GM23338 (cell line): ENCODE results near the gene MAPK8. TPM values are rescaled to one million over a fixed set of nuclear protein-coding genes. Genes with fewer than 3 reads are reported as not detected.

Source experiments
- ATAC-seq: fragments of 200-7000 bp; cut with Tn5 transposase; 3 replicates; pipeline ENCODE4 v1.9.1; 2020
- DNase-seq: peaks from one replicate; pipeline ENCODE4 v3.0.0-alpha.2; 2015; ENCODE audit warnings: low spot score
- H2AFZ ChIP-seq: fragments of 200-600 bp; sonication (generic); 2 replicates; pipeline ENCODE4 v1.8.0; 2016; ENCODE audit warnings: antibody characterized with exemption, mild to moderate bottlenecking, moderate library complexity
- H3F3A ChIP-seq: fragments of 200-600 bp; sonication (generic); replicated peaks from 2 replicates; pipeline ENCODE4 v1.8.0; 2017; ENCODE audit warnings: antibody characterized with exemption, mixed run types, low read depth
- H3K27ac ChIP-seq: fragments of 200-600 bp; sonication (generic); 2 replicates; pipeline ENCODE4 v1.6.1; 2016; ENCODE audit warnings: low read depth
- H3K27me3 ChIP-seq: fragments of 200-600 bp; sonication (generic); 2 replicates; pipeline ENCODE4 v1.8.0; 2016; ENCODE audit warnings: mild to moderate bottlenecking, mixed run types, moderate library complexity; ENCODE audit not compliant: insufficient read depth
- H3K36me3 ChIP-seq: fragments of 200-600 bp; sonication (generic); 2 replicates; pipeline ENCODE4 v1.8.0; 2016; ENCODE audit warnings: mild to moderate bottlenecking; ENCODE audit not compliant: insufficient read depth
- H3K4me1 ChIP-seq: fragments of 200-600 bp; sonication (generic); 2 replicates; pipeline ENCODE4 v1.8.0; 2016; ENCODE audit warnings: mild to moderate bottlenecking, moderate library complexity; ENCODE audit not compliant: insufficient read depth
- H3K4me2 ChIP-seq: fragments of 200-600 bp; sonication (generic); 2 replicates; pipeline ENCODE4 v1.7.1; 2017; ENCODE audit warnings: mixed run types
- H3K4me3 ChIP-seq: fragments of 200-600 bp; sonication (generic); 2 replicates; pipeline ENCODE4 v1.6.1; 2016; ENCODE audit warnings: mixed run types
- H3K79me2 ChIP-seq: fragments of 200-600 bp; sonication (generic); replicated peaks from 2 replicates; pipeline ENCODE4 v1.8.0; 2017; ENCODE audit warnings: mild to moderate bottlenecking; ENCODE audit not compliant: insufficient read depth
- H3K9me2 ChIP-seq: fragments of 200-600 bp; sonication (generic); 2 replicates; pipeline ENCODE4 v1.8.0; 2017; ENCODE audit not compliant: insufficient read depth
- H4K20me1 ChIP-seq: fragments of 200-600 bp; sonication (generic); replicated peaks from 2 replicates; pipeline ENCODE4 v1.8.0; 2017; ENCODE audit warnings: mild to moderate bottlenecking; ENCODE audit not compliant: insufficient read depth
- H3K27ac Mint-ChIP-seq: 2 replicates; pipeline ENCODE4 v1.8.0; 2020; ENCODE audit warnings: inconsistent platforms, mild to moderate bottlenecking, moderate library complexity, mixed read lengths
- H3K27me3 Mint-ChIP-seq: 3 replicates; pipeline ENCODE4 v1.8.0; 2022; ENCODE audit warnings: low read depth, mild to moderate bottlenecking, moderate library complexity, mixed read lengths, inconsistent platforms; ENCODE audit not compliant: insufficient read depth, poor library complexity
- H3K36me3 Mint-ChIP-seq: 3 replicates; pipeline ENCODE4 v1.8.0; 2021; ENCODE audit warnings: low read depth, mild to moderate bottlenecking, inconsistent platforms, moderate library complexity, mixed read lengths
- H3K4me1 Mint-ChIP-seq: 3 replicates; pipeline ENCODE4 v1.8.0; 2020; ENCODE audit warnings: mild to moderate bottlenecking, inconsistent platforms, mixed read lengths
- H3K4me3 Mint-ChIP-seq: 3 replicates; pipeline ENCODE4 v1.8.0; 2021; ENCODE audit warnings: moderate library complexity, mild to moderate bottlenecking, inconsistent platforms, mixed read lengths
- H3K9me3 Mint-ChIP-seq: 3 replicates; pipeline ENCODE4 v1.8.0; 2020; ENCODE audit warnings: moderate library complexity, mild to moderate bottlenecking, inconsistent platforms, mixed read lengths
- CREB1 ChIP-seq: fragments of 250-450 bp; sonication (Bioruptor Pico); IDR thresholded peaks from 2 replicates; pipeline ENCODE4 v1.5.0; 2020; ENCODE audit warnings: low read depth, mild to moderate bottlenecking, moderate library complexity
- CTCF ChIP-seq, 2 experiments: fragments of 200-600 bp in 1 of 2; sonication (generic) in 1 of 2; conservative IDR thresholded peaks; 2 replicates each; pipeline versions ENCODE4 v1.5.1 to v1.6.1; 2016 to 2017; ENCODE audit warnings: antibody characterized with exemption in 2 of 2, low read depth in 2 of 2, mild to moderate bottlenecking in 2 of 2, moderate library complexity in 1 of 2
- ETS1 ChIP-seq: IDR thresholded peaks from 2 replicates; pipeline ENCODE4 v1.6.1; 2016; ENCODE audit warnings: antibody characterized with exemption
- JUNB ChIP-seq: IDR thresholded peaks from one replicate; pipeline ENCODE4 v1.6.1; 2016; ENCODE audit warnings: antibody characterized with exemption; ENCODE audit not compliant: unreplicated experiment
- NANOG ChIP-seq: IDR thresholded peaks from 2 replicates; pipeline ENCODE4 v1.6.1; 2016; ENCODE audit warnings: antibody characterized with exemption, borderline replicate concordance
- POLR2AphosphoS5 ChIP-seq: IDR thresholded peaks from 2 replicates; pipeline ENCODE4 v1.6.1; 2016; ENCODE audit warnings: antibody characterized with exemption, low read depth
- REST ChIP-seq: IDR thresholded peaks from one replicate; pipeline ENCODE4 v1.6.1; 2018; ENCODE audit warnings: antibody characterized with exemption; ENCODE audit not compliant: unreplicated experiment
- STAT1 ChIP-seq: IDR thresholded peaks from one replicate; pipeline ENCODE4 v1.6.1; 2016; ENCODE audit warnings: antibody characterized with exemption; ENCODE audit not compliant: unreplicated experiment
- ZNF114 ChIP-seq: fragments of 250-450 bp; sonication (Bioruptor Pico); IDR thresholded peaks from 2 replicates; pipeline ENCODE4 v1.5.0; 2020; ENCODE audit warnings: mild to moderate bottlenecking, moderate library complexity
- ZNF462 ChIP-seq: fragments of 250-450 bp; sonication (Bioruptor Pico); IDR thresholded peaks from 2 replicates; pipeline ENCODE4 v1.5.0; 2020; ENCODE audit warnings: mild to moderate bottlenecking, moderate library complexity
- polyA plus RNA-seq: library from polyadenylated mRNA; unstranded; fragments of >200 nt; fragmentation: Nextera tagmentation; extraction: Ambion mirVana; gene quantifications from 2 replicates; pipeline ENCODE4 v1.2.1, GENCODE V29; 2016
- total RNA-seq: library from RNA; depleted of rRNA; stranded (reverse); fragments of >200 nt; shearing (Covaris generic); gene quantifications from 2 replicates; pipeline ENCODE4 v1.2.3, GENCODE V29; 2014

Gene MAPK8
- total and polyA plus RNA-seq, 2 experiments from 2014 or later, result 52.4 to 73.6 TPM

GRCh38 chr10:48430402-48430993 is 124.0 kb downstream of the MAPK8 start:
- H3K27ac Mint-ChIP-seq, result no peak overlapping the region

More at GRCh38 chr10:48430402-48430993, 124.0 kb downstream of the MAPK8 start:
- H3K36me3 ChIP-seq, result 0 out of 2 replicates have a peak, but pooled peaks cover 5% of the 10 kb centered on the region
- Mint-ChIP-seq H3K4me1 (no peaks in the 10 kb centered on the region), H3K36me3 (peaks cover 5% of the 10 kb centered on the region; the same call in 1 of the 3 replicates), H3K9me3 (no peaks in the 10 kb centered on the region), H3K27me3 (peaks cover 2% of the 10 kb centered on the region), H3K4me3 (no peak overlapping the region)
- TF ChIP-seq ZNF114 (no peak), JUNB (no peak), STAT1 (no peak), NANOG (no peak), POLR2AphosphoS5 (no peak), ETS1 (no peak), ZNF462 (CRISPR knock-in tag) (no peak), REST (no peak), CREB1 (CRISPR knock-in tag) (no peak), CTCF (conservative IDR thresholded peaks at IDR 0.05; ENCODE audit: low read depth in 2 of 2) (no peak)
- DNase-seq (no peak), ATAC-seq (no peak)
- H3K4me3 ChIP-seq, result no peak overlapping the region
- H3K27me3 ChIP-seq, result no peaks in the 10 kb centered on the region
- no peak overlapping the region for H2AFZ ChIP-seq
- no peaks in the 10 kb centered on the region; the same call in 1 of the 2 replicates for H4K20me1 ChIP-seq
- H3K27ac ChIP-seq, result no peak overlapping the region
- H3K9me2 ChIP-seq, result no peaks in the 10 kb centered on the region
- no peaks in the 10 kb centered on the region for H3K4me1 ChIP-seq
- H3K79me2 ChIP-seq, result no peaks in the 10 kb centered on the region
- H3K4me2 ChIP-seq, result no peak overlapping the region
- no peaks in the 10 kb centered on the region for H3F3A ChIP-seq
